ENCODE measurements around the gene PPP1R14B. TPM values are rescaled to one million over a fixed set of nuclear protein-coding genes. Genes with fewer than 3 reads are reported as not detected.

The PPP1R14B gene
- total and polyA plus RNA-seq, 2 of the 13 experiments (the other 11 are each of a cell fraction or from before 2014, with no cell fraction given): 110 to 148 TPM

DNA sequence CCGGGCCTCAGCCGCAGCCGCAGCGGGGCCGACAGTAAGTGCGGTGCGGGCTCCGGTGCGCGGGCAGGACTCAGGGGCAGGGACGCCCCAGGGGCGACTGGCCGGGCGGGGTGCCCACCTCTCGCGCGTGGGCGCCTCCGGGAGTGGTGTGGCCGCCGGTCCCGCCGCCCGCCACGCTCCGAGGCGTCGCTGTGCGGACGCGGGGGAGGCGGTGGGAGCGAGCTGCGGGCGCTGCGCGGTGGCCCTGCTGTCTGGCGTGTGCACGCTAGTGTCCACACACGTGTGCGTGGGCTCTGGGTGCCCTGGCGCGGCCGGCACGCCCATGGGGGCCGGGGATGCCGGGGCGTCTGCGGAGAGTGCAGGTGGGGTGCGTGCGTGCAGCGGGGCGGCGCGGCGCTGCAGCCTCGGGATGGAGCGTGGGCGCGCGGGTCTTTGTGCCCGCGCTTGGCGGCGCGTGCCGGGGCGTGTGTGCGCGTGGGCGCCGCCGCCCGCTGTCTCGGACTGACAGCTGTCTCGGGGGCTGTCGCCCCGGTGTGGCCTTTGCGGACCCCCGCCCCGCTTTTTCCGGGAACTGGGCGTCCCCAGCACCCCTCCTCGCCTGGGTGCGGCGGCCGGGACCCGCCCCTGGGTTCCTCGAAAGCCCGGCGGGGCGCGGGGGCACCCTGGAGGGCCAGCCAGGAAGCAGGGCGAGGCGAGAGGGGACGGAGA is 45.2 kb upstream of the PPP1R14B start:
- WGBS (ENCODE audit: low lambda C conversion rate): no CpG with 5 or more reads among the region's 96 CpGs
- H3K9me3 ChIP-seq (ENCODE audit: low read length): no peaks in the 10 kb centered on the region
- intact Hi-C loops (cut with micrococcal nuclease; ENCODE audit: unreplicated experiment): no loop called here
- in situ Hi-C loops (cut with HindIII; ENCODE audit: extremely low pct_ligation_motif_present, low pct_unique_long_range_greater_than_20kb): no loop called here
- POLR2A ChIA-PET: interaction anchor here (0.5 kb wide), 1 partner anchor 103 kb away, joined by 3 read pairs; no protein-coding TSS in a partner anchor
- H3K4me2 ChIP-seq (ENCODE audit: low read depth, low read length): peak overlapping the region; percentile 60
- H3K36me3 ChIP-seq (replicated peaks in 1 of 2; ENCODE audit: control insufficient read depth in 1 of 2, insufficient read depth in 2 of 2, low read length in 2 of 2): no peaks in the 10 kb centered on the region
- H3K27ac ChIP-seq (ENCODE audit: extremely low read length, insufficient read depth, low read length): no peak overlapping the region
- DNase-seq (ENCODE audit: low spot score) (no peak), ATAC-seq (peak; percentile 17; the same call in 2 of the 3 replicates), FAIRE-seq (no peak)
- H3K79me2 ChIP-seq (ENCODE audit: insufficient read depth, low read length): no peaks in the 10 kb centered on the region
- peak overlapping the region; percentile 16 to 61 (median 26); a peak in 4 of 6 replicates for H3K4me3 ChIP-seq (replicated peaks in 1 of 3; ENCODE audit: insufficient read depth in 1 of 3, low read depth in 2 of 3, low read length in 3 of 3)
- H3K27me3 ChIP-seq (ENCODE audit: control insufficient read depth in 1 of 2, insufficient read depth in 2 of 2, low read length in 2 of 2): peaks cover 22 to 63% of the 10 kb centered on the region in 2 experiments
- H3K4me1 ChIP-seq (ENCODE audit: insufficient read depth, low read length): 0 out of 2 replicates have a peak, but pooled peaks cover 13% of the 10 kb centered on the region
- no peak for TF ChIP-seq ZNF10 (CRISPR knock-in tag; IDR thresholded peaks at IDR 0.05; ENCODE audit: borderline replicate concordance, low read depth)
- peak; percentile 35; the same call in 1 of the 2 replicates for TF ChIP-seq EED (CRISPR knock-in tag; IDR thresholded peaks at IDR 0.05)
- TF ChIP-seq BCL6 (CRISPR knock-in tag; IDR thresholded peaks at IDR 0.05): peak; percentile 93
- TF ChIP-seq SETDB1 (CRISPR knock-in tag; IDR thresholded peaks at IDR 0.05; ENCODE audit: borderline replicate concordance): no peak
- TF ChIP-seq SP4 (CRISPR knock-in tag; IDR thresholded peaks at IDR 0.05): no peak
- TF ChIP-seq GABPB1 (CRISPR knock-in tag; IDR thresholded peaks at IDR 0.05): no peak
- TF ChIP-seq PAWR (CRISPR knock-in tag; IDR thresholded peaks at IDR 0.05; ENCODE audit: borderline replicate concordance): no peak
- 0 out of 2 replicates have a peak, but pooled peaks have one; percentile 47 for TF ChIP-seq ZBTB14 (CRISPR knock-in tag; IDR thresholded peaks at IDR 0.05)
- no peak for TF ChIP-seq ZNF530 (CRISPR knock-in tag; IDR thresholded peaks at IDR 0.05; ENCODE audit: low read depth)
- no peak overlapping the region for H3K9ac ChIP-seq (ENCODE audit: insufficient read depth, low read depth, low read length)
- no TSS peak for BruUV-seq (replicated peaks)
- CTCF ChIA-PET (ENCODE audit: low intra/inter-chr PET ratio, low total read pairs): no interaction called here
- no peak overlapping the region for H2AFZ ChIP-seq (ENCODE audit: low read length)
- H4K20me1 ChIP-seq (ENCODE audit: insufficient read depth, low read length): no peaks in the 10 kb centered on the region

All from HepG2 (cell line).